NCI-H1105 treated with DMSO at 0.1 percent for 48 hours (cell line): Measurements from ENCODE around the gene SH3BP1.
"Not testable (repeated sequence)": the region's sequence is repeated elsewhere in the genome, so short reads cannot be mapped to it uniquely, and the experiment has no call there.

Experiments used
- DNase-seq: peaks from one replicate; lab custom pipeline; 2025; lab: John Stamatoyannopoulos, UW

SH3BP1 gene

DNA sequence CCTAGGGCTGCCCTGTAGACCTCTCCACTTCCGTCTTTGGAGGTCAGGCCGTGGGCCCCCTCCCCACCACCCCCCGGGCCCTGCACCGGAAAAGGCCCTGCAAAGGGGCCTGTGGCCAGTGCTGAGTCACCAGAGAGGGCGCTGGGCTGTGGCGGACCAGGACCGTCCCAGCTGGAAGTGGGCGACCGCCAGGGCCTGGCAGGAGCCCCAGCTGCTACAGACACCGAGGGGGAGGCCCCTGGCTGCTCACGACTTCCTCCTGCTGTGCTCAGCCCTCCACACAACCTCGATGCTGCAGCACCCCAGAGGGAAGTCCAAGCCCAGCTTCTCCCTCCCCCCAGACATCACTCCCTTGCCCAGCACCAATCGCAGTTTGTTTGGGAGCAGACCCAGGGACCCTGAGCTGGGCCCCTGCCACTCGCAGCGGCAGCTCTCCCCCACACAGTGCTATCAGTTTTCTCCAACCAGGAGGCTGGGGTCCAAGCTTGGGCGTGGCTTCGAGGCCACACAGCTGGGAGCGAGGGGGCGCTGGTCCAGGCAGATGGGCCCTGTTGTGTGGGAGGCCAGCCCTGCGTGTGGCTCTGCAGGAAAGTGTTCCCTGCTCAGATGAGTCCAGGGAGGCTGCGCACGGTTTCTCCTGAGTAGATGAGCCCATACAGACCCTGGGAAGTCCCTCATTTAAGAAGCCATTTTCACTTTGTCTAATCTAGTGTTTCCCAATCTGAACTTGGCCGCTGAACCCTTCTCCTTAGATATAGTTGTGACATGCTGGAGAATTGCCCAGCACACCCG is 5.6 kb upstream of the SH3BP1 start:
- DNase-seq, result no peak

DNA sequence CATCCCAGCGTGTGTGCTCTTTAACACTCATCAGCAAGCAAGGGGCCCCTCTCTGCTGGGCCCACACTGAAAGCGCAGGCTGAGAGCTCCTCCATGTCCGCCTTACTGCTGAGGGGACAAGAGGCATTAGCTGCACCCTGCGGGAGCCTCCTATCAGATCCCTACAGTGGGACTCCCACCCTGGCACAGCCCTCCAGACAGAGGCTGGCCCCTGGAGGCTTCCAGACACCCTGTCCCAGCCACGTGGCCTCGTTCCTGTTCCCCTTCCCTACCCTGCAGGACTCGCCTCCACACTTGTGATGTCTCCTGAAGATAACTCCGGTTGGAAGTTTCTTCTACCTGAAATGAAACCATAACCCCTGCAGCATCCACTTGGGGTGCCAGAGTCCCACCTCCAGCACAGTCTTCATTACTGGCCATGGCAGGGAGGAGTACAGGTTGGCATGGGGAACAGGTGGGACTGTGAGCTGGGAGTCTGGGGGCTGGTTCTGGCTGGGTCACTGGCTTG is 5.0 kb upstream of the SH3BP1 start:
- DNase-seq, result no peak

DNA sequence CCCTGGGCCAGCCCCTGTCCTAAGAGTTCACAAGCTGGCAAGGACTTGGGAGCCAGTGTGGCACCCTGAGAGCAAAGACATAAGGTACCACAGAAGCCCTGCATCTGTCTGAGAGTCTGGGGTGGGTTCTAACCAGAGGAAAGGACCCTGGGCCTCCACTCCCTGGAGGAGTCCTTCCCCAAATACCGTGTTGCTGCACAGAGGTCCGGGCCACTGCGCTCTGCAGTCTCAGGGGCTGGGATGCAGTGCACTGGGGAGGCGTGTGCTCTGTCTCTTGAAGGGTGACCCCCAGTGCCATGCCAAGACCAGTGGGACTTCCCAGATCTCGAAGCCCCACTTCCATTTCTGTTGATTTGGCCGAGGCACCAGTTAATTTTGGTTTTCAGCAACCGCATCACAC is 4.3 kb upstream of the SH3BP1 start:
- no peak for DNase-seq

DNA sequence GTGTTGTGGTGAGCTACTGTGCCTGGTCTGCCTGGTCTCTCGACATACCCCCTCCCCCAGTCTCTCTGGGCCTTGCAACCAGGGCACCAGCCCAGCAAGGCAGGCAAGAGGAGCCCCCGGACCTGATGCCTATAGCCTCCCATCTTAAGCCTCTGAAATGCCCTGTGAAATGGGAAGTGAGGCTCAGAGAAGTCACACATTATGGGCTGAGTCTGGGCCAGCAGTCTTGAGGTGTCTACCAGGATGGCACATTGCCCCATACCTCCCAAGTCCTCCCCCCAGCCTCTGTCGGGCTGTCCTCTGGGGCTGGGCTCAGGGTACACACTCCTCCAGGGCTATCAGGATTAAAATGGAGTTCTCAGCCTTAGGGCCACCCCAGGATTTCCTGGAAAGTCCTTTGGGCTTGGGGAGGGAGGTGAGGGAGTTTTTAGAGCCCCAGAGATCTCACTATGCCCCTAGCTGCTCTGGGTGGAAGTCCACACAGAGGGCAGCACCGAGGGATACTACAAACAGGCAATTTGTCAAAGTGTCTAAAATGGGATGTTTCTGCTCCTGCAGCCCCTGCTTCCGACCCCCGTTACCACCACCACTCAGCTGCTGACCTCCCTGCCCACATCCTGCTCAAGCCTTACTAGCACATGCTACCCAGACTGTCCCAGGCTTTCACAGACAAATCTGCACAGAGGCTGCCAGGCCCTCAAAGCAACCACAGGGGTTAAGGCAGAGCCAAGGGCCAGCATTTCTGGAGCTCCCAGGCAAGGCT is 3.1 kb upstream of the SH3BP1 start:
- DNase-seq, result no peak

DNA sequence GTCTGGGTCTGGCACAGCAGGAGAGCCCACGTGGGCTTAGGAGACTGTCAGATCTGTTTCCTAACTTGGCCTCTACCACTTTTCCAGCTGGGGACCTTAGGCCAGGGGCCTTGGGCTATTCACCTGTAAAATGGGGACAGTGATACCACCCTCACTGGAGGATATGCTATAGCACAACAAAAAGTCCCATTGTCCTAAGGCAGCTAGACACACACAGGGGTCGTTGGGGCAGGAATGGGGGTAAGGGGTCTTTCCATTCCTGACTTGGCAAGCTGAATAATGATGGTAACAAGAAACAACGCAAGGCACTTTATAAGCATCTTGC is 2.6 kb upstream of the SH3BP1 start:
- DNase-seq, result no peak

DNA sequence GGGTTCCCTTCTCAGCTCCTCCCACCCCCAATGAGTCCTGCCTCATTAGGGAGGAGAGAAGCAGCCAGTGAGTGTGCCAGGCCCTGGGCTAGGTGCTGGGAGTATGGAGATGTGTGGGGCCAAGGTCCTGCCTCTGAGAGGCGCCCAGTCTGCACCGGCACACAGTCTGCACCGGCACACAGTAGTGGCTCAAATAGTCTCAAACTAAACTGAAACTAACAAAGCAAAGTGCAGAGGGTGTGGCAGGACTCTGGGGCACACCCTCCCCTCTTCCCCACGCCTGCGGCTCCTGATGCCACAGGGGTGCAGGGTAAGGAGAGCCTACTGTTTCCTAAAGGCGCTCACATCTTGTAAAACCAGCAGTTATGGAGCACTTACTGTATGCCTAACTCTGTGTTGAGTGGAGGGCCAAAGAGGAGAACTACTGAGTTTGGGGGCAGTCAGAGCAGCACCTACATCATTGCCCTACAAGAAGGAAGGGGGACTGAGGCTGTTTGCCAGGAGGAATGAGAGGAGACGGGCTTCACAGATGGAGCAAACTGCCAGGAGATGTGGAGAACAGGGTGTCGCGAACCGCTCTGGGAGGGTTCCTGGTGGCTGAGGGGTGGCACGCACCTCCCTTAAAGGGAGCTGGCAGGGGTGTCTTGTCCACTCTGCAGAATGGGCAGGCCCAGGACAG is 939 bp upstream of the SH3BP1 start:
- no peak for DNase-seq

DNA sequence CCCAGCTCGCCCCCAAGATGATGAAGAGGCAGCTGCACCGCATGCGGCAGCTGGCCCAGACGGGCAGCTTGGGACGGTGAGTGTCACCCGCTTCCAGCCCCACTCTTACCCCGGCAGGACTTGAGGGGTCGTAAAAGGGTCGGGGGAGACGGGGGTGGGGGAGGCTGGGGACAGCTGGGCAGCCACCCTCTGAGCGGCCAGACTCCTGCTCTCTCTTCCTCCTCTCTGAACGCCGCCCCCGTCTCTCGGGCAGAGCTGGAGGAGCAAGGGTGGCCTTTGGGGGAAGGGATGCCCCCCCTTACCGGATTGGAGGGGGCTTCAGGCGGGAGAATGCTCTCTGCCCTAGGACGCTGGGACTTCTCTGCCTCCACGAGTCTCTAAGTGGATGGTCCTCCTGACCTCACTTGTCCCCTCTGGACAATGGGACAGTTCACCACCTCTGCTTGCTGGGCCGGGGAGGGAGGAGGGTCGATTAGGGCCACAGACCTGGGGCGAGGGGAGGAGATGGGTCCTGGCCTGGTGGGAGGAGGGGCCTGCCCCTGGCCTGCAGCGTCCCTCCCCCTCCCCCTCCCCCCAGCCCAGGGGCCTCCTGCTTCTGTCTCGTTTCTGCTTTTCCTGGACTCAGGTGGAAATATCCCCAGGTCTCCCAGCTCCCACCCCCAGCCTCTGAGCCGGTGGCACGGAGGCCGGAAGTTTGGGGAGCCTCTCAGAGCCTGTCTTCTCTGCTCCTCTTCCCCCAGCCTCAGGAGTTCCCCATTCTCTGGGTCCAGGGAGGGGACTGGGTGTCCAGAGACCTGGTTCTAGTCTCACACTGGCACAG is 512 bp downstream of the SH3BP1 start:
- DNase-seq, result no peak

DNA sequence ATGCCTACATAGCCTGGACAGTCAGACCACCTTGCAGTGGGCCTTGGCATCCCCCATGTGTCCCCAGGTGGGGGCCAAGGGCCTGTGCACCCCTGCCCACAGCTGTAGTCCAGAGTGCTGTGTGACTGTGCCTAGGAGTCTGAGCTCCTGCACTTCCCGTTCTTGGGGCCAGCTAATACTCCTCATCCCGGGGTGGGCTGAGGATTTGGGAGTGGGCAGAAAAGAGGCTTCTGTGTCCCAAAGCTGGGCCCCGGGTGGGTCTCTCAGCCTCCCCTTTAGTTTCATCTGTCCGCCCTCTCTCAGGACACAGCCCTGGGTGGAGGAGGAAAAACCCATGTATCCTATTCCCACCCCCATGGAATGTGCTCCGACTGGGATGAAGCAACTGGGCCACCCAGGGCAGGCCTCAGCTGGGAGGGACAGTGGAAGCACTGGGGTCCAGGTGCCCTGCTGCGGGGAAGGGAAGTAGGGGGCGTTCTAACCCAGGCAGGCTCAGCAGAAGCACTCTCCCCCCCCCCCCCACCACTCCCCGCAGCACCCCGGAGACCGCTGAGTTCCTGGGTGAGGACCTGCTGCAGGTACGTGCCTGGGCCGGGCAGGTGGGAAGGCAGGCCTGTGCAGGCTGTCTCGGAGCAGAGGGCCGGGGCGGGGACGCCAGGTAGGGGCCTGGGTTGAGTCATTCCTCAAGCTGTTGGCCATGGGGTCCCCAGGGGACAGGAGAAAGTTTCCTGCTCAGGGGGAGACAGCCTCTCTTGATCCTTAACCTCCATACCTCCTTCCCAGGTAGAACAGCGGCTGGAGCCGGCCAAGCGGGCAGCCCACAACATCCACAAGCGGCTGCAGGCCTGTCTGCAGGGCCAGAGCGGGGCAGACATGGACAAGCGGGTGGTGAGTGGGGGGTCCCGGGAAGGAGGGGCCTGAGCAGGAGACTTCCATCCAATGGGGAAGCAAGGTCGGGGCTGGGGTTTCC is 1.4 kb downstream of the SH3BP1 start:
- DNase-seq, result no peak

DNA sequence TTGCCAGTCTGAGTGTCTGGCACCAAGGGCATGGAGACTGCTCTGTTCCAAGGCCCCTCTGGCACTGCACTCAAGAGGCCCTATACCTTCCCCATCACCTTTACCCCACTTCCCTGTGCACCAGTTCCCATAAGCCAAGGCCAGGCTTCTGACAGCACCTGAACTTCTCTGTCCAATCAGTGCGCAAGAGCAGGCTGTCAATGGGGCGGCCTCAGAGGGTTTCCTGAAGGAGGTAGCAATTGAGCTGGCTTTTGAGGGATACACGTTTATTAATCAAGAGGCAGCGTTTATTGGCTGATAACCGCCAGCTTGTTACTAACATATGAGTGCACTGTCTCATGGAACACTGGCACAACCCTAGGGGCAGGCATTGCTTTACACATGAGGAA is 2.1 kb downstream of the SH3BP1 start:
- DNase-seq, result no peak

DNA sequence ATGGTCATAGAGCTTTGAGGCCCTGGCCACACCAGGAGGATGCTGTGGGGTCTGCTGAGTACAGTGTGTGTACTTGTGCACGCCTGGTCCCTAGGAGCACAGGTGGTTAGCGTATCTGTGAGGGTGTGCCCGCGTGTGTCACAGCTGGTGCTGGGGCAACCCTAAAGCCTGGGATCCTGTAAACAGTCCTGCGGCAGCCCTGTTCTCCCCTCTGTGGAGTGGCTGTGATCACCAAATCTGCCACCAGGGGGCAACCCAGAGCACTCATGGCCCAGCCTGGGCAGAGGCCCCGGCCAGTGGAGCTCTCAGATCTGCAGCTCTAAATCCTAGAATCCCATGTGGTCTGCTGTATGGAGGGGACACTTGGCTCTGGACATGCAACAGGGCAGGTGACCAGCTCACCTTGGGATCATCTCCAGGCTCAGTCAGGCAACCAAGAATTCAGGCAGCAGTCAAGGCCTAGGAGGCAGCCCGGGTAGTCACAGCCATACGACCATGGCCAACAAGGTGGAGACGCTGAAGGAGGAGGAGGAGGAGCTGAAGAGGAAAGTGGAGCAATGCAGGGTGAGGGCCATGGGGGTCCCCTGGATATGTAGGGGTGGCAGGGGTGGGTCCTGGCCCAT is 3.9 kb downstream of the SH3BP1 start:
- peak; percentile 44 for DNase-seq

DNA sequence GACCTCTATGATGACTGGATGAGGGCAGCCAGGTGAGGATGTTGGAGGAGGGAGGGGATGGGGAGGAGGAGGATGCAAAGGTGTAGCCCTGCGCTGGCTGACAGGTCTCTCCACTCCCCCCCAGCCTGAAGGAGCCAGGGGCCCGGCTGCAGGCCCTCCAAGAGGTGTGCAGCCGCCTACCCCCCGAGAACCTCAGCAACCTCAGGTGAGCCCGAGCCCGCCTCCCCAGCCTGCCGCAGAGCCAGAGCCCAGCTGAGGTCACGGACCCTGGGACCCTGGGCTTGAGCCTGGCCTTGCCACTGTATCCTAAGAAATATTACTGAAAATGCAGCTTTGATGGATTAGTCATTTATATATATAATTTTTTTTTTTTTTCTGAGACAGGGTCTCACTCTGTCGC is 7.8 kb downstream of the SH3BP1 start:
- no peak for DNase-seq

DNA sequence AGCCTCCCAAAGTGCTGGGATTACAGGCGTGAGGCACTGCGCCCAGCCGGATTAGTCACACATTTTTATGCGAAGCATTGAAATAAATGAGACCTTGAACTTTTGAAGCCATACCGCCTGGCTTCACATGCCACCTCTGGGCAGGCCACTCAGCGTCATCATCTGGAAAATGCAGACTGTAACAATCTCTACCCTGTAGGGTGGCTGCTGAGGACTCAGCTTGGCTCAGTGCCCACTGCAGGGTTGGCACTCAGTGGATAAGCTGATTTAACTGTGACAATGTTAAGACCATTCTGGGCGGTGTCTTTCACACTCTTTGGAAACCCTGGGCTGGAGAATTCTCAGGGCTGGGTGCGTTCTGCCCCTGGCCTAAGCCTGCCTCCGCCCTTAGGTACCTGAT is 8.5 kb downstream of the SH3BP1 start:
- no peak for DNase-seq

DNA sequence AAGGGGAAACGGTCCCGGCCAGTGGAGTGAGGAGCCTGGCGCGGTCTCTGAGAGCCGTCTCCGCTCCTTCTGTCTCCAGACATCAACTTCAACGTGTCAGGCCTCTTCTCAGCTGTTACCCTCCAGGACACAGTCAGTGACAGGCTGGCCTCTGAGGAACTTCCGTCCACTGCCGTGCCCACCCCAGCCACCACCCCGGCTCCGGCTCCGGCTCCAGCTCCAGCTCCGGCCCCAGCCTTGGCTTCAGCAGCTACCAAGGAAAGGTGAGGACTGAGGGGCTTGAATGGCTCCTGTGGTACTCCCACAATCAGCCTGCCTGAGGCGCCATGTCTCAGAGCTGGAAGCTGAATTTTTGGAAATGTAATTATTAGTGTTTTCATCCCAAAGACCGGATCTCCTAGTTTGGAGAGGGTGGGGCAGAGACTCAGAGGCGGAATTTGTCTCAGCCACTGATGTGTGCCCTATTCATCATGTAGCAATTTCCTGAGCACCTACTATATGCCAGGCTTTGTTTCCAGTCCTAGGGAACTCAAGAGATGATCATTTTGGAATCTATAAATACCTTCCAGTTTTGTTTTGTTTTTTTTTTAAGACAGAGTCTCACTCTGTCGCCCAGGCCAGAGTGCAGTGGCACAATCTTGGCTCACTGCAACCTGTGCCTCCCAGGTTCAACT is 11.1 kb downstream of the SH3BP1 start:
- DNase-seq, result no peak

DNA sequence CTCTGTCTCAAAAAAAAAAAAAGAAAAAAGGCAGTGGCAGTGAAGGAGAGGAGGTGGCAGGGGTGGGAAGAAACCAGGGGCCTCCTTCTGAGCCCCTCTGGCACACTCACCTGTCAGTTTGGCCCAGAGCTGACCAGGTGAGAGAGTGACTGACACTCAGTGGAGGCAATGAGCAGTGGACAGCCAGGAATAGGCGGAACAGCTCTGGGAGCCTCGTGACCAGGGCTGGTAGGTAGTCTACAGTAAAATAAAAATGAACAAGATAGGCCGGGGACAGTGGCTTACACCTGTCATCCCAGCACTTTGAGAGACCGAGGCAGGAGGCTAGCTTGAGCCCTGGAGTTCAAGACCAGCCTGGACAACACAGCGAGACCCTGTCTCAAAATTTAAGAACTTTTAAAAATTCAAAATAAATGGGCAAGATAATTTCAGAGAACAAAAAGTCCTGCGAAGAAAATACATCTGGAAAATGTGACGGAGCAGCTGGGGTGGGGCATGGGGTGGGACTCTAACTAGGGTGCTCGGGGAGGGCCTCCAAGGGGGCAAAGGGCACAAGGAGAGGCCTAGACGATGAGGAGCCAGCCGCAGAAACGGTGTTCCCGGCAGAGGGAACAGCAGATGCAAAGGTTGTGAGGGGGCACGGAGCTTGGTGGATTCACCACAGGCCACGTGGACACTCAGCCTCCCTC is 15.2 kb downstream of the SH3BP1 start:
- DNase-seq, result no peak

DNA sequence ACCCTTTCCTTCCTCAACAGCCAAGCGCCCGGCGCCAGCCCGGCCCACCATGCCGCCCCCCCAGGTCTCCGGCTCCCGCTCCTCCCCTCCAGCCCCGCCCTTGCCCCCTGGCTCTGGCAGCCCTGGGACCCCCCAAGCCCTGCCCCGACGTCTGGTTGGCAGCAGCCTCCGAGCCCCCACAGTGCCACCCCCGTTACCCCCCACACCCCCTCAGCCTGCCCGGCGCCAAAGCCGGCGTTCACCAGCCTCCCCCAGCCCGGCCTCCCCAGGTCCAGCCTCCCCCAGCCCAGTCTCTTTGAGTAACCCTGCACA is 15.7 kb downstream of the SH3BP1 start:
- no peak for DNase-seq

DNA sequence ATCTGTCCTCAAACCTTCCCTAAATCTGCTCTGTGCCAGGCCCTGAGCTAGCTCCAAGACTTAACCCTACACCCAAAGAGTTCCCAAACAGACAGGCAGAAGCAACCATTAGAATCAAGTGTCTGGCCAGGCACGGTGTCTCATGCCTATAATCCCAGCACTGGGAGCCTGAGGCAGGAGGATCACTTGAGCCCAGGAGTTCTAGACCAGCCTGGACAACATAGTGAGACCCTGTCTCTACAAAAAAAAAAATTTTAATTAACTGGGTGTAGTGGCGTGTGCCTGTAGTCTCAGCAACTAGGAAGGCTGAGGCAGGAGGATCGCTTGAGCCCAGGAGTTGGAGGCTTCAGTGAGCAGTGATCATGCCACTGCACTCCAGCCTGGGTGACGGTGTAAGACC is 17.1 kb downstream of the SH3BP1 start:
- DNase-seq, result not testable (repeated sequence)

DNA sequence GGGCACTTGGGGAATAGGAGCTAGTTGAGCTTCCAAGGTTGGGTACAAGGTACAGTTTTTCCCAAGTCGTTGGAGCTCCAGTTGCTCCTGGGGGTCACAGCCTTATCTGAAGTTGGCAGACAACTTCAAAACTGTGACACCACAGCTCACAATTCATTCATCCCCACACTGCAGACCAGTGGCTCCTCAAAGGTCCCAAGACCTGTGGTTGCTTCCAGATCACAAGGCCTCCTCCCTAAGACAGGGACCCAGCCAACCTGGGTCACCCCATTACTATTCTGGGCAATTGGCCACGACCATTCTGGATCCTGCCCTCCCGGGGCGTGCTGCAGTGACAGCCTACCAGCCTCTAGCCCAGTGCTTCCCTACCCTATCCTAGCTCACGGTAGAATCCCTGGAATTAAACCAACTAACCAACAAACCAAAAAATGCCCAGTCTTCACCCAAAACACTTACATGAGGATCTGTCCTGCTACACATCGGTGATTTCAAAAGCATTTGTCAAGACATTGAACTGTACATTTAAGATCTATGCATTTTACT is 18.2 kb downstream of the SH3BP1 start:
- DNase-seq, result no peak

DNA sequence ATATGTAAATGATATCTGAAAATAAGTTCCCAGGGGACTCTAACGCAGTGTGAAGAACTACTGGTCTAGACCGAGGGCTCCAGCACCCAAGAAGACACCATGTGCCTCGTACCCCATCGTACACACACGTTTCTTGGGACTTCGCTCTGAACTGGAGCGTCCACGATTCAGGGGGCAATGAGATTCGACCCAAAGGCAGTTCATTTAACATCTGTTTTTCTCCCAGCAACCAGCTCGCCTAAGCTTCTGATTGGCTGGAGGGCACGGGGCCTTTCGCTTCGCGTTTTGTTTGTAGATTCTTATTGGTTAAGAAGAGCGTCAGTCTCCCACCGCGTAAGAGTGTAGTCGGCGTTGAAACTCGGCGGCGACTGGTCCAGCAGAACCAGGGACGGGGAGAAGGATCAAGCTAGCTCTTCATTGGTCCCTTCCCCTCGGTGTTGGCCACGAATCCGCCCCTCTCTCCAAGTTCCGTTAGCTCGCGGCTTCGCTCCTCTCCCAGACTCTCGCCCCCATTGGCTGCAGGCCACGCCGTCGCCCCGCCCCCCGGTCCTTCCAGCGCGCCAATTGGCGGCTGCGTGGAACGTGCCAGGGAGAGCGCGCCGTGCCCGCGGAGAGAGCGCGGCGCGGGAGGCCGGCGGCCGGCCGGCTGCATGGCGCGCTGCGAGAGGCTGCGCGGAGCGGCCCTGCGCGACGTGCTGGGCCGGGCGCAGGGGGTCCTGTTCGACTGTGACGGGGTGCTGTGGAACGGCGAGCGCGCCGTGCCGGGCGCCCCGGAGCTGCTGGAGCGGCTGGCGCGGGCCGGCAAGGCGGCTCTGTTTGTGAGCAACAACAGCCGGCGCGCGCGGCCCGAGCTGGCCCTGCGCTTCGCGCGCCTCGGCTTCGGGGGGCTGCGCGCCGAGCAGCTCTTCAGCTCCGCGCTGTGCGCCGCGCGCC is 18.9 kb downstream of the SH3BP1 start, which contains the start of gene PDXP:
PDXP (plus strand) TSS at position 591 of the 933 bp plus-strand sequence; CDS start at position 651, 60 bp downstream.
- DNase-seq, result peak; percentile 99
